Stimulated activated CD8-positive, alpha-beta memory T cell treated with anti-CD3 and anti-CD28 coated beads, Interleukin-12 subunit alpha, Interleukin-12 subunit beta, amount 100 ng/mL, for 24 hours (primary cell): ENCODE measurements around the gene CUBN.
"Not testable (repeated sequence)": the region's sequence is repeated elsewhere in the genome, so short reads cannot be mapped to it uniquely, and the experiment has no call there.

Experiments
- DNase-seq: peaks from one replicate; pipeline ENCODE4 v3.0.0-alpha.2; 2020; ENCODE audit errors: extremely low read depth

Gene CUBN

DNA sequence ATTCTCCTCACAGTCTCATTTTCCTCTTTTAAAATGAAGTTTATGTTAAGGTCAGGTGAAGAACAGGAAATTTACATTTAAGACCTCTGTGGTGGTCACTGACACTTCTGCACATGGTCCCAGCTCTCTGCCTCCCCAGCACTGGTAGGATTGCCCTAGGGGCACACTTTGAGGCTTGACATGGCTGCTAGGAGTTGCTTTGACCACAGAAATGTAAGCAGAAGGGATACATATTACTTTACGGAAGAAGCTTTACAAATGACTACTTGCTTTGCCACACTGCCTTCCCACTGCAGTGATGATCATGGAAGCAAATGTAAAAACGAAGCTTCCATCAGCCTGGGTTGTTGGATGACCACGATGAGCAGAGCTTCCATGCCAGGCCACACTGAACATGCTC lies 259.3 kb downstream of the CUBN start:
- DNase-seq: no peak

DNA sequence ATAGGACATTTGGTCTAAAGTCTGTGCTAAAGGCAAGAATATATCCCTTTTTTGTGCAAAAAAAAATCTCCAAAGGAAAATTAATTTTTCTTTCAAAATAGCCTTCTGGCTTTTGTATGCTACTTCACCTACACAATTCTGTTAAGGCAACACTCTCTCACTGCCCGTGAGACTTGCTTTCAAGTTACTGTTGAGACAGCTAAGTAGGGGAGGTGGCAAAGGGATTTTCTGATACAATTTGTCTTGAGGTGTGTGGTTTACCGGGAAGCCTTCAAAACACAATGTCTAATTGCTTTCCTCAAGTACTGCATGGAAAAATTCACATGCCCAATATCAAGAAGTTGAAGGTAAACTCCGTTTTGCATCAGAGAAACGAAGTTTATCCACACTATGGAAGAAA lies 261.6 kb downstream of the CUBN start:
- no peak for DNase-seq

DNA sequence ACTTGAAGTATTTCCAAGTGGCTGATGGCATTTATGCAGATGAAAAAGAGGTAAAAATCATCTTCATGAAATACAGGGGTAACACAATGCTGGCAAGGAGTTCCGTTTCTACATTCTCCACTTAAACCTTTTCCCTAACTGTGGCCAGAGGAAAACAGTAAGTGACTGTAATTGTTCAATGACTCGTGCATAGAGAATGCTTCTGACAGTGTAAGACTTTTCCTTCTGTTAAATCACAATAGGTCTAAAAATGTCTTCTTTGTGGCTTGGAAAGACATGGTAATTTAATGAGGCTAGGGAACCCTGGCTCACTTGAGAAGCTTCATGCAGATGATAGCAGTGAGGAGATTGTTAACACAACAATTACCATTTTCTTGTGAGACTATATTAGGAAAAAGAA lies 262.1 kb downstream of the CUBN start:
- DNase-seq: no peak

DNA sequence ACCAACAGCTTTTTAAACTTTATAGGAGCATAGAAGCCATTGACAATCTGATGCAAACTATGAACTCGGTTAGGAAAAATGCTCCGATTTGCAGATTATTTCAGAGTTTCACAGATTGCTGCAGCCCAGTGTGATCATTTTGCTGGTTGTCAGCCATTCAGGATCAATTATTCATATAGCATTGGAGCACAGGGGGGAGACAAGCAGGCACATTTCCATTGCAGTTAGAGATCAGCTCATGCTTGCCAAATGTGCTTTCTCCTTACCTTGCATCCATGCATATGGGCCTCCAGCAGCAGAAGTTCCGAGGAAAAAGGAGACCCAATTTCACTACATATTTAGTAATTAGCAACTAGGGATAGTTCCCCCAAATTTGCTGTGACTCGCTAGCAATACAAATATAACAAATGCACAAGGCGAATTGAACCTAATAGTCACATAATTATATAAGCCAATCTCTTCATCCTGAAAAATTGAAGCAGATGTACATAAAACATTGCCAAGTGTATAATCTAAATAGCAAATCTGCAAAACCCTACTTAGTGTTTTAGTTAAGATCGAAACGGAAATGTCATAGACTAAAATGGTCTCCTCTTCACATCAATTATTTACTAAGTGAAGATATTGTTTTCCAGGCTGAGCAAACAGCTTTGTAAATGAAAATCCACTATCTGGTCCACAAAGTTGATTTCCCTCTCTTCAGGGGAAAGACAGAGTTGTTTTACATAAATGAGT lies 262.9 kb downstream of the CUBN start:
- DNase-seq: no peak

DNA sequence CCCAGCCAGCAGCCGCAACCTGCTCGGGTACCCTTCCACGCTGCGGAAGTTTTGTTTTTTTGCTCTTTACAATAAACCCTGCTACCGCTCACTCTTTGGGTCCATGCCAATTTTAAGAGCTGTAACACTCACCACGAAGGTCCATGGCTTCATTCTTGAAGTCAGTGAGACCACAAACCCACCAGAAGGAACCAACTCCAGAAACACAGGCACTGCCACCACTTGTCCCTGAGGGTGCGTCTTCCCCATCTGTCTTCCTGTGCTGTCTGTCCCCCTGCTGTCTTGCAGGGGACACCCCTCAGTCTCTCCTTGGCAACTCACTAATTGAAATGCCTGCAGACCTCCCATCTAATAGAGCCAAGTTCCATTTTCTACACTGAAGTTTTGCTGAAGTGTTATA lies 263.8 kb downstream of the CUBN start:
- no peak for DNase-seq

DNA sequence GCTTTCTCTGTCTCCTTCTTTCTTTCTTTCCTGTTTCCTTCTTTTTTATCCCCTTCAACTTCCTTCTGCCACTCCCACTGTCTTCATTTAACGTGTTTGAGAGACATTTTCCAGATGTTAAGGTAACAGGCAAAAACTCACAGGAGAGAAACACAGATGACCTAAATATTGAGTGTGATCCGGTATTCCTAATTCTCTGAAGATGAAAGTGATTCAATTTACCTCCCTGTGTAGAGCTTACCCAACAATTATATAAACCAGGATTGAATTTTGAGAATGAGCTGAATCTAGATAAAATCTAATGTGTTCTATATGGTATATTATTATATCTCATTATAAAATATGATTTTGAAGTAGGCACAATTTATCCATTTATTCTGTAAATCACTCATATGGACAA lies 265.8 kb downstream of the CUBN start:
- no peak for DNase-seq

DNA sequence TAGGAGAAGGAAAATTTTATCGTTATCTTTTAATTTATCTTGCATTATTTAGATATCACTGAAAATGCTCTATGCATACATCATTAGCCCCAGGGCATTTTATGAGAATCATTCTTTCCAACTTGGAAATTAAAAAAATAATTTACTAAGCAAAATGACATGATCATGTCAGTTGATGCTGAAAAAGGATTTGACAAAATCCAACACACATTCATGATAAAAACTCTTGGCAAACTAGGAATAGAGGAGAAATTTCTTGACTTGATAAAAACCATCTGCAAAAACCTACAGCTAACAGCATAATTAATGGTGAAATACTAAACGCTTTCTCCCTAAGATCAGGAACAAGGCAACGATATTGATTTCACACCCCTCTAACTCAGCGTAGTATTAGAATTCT lies 272.2 kb downstream of the CUBN start:
- DNase-seq: no peak

DNA sequence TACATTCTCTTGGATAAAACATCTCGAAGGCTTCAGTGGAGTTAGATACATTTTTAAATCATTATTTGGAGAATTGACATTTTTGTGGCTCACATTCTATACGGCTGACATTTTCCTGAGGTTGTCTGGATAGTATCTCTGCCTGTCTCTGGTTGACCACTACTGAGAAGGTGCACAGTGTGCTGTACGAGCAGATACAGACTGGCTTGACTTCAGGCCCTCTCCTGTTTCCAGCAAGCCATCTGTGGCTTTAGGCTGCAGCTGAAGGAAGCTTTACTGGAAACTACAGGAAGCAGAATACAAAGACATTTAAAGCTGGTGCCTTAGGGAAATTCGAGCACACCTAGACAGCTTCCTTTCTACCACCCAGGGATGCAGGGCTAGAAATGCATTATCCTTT lies 273.0 kb downstream of the CUBN start:
- no peak for DNase-seq

DNA sequence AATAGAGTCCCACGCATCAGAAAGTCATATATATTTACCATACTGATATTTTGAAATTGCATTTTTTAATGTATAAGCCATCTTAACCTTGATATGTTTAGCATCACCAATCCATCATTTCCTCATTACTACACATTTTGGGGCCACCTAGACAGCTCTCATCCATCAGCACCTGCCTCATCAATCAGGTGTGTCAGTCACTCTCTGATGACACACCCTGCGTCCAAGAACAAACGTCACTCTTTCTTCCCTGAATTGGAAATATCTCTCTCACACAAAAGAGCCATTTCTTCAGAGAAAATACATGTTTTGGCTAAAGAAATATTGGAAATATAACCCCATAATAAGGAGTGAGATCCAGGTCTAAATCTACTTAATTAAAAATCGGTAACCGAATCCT lies 273.5 kb downstream of the CUBN start:
- DNase-seq: no peak

DNA sequence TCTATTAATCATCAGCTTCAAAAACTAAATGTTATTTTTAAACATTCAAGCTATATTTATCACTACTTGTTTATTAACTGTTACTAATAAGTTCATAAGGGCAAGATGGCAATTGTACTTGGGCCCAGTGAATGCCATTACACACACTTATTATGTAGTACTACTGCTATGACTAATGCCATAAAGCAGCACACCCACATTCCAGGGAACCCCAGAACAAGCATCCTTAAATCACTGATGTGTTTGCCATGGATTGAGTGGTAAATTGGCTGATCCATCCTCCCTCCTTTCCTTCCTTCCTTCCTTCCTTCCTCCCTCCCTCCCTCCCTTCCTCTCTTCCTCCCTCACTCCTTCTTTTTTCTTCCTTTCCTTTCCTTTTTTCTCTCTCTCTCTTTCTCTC lies 275.0 kb downstream of the CUBN start:
- DNase-seq: no peak

DNA sequence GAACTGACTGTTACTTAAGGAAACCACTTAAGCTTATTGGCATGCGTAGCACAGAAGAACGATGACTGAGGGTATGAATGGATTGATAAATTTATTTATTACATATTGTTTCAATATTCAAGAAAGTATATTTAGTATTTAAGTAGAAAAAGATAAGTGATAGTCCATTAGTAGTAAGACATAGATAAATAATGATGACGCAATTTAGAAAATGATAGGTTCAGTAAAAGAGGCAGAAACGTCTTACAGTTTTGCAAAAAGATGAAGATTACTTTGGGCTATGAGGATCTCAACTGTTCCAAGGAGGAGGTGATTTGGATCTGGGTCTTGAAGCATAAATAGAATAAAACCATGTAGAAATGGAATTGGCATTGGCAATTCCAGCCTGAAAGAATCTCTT lies 275.8 kb downstream of the CUBN start:
- DNase-seq: no peak

DNA sequence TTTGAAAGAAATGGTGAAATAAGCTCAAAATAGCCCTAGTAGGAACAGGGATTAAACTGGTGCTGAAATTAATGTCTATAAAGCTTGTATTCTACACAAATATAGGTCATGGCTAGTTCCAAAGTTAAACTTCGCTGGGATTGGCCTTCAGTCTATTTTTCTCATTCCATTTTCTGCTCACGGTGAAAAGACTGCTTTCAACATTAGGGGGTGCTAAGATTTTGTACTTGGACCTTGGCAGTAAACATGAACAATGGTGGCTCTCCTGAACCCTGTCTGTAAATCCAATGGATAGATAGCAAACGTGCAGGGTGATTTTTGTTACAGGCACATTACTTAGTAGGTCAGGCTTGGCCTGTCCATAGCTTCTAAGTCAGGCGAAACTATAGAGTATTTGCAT lies 276.4 kb downstream of the CUBN start:
- no peak for DNase-seq

DNA sequence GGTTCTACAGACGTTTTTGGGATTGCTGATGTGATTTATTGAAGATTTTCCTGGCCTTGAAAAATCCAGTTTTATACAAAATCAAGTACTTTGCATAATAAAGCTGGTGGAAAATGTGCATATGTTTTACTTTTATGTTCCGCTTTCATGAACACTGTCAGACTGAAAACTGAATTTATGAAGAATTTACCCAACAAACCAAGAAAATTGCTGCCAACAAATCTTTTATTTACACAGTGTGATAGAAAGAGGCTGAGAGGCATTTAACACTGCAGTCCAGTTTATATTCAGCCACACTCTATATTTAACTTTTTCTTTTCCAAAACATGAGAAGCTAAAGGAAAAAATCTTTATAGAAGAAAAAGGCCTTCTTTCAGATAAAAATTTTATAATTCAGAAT lies 277.0 kb downstream of the CUBN start:
- DNase-seq: no peak

DNA sequence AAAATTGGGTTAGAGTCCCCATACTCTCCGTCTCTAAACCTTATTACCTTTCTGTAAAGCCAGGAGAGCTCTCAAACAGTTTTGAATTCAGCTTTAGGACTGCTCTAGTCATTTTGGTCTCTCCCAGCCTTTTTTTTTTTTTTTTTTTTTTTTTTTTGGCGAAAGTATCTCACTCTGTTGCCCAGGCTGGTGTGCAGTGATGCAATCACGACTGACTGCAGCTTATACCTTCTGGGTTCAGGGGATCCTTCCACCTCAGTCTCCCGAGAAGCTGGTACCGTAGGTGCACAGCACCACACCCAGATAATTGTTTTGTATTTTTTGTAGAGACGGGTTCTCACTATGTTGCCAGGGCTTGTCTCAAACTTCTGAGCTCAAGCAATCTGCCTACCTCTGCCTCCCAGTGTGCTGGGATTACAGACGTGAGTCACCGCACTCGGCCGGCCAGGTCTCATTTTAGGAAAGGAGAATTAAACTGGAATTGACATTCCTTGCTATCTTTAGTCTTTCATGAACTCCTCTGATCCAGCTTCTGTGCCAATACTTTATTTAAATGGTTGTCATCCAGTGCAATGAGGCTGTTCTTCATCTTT lies 281.0 kb downstream of the CUBN start:
- DNase-seq: no peak

DNA sequence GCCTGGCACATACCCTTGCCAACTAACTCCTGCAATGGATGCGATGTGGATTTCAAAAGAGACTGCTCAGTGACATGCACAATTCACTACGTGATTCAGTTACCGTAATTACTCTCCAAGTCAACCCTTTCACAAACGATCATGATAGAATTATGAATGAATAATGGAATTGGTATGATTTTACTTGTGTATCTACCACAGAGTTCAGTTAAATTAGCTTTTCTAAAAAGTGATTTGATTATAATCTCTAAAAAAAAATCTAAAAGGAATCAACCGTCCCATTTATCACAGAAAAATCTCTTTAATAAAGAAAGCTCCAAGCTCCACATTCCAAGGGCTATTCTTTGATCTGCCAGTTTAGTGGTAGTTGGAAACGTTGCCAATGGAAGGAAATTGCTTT lies 282.0 kb downstream of the CUBN start:
- DNase-seq: no peak

DNA sequence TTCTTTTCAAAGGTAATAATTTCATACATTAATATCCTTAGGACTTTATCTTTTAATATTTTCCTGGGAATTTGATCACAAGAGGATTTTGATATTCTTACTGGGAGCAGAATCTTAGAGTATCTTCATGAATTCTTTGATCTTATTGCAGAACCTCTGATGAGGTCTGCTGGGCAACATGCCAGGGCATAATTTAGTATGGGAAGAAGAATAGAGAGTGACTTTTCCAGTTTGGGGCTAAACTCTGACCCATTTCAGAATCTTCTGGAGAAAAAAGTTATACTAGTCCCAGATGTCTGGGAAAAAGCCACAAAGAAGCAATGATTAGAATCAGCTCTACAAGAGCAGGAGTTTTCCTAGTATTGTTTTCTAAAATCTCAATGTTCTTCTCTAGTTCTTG lies 284.4 kb downstream of the CUBN start:
- no peak for DNase-seq

DNA sequence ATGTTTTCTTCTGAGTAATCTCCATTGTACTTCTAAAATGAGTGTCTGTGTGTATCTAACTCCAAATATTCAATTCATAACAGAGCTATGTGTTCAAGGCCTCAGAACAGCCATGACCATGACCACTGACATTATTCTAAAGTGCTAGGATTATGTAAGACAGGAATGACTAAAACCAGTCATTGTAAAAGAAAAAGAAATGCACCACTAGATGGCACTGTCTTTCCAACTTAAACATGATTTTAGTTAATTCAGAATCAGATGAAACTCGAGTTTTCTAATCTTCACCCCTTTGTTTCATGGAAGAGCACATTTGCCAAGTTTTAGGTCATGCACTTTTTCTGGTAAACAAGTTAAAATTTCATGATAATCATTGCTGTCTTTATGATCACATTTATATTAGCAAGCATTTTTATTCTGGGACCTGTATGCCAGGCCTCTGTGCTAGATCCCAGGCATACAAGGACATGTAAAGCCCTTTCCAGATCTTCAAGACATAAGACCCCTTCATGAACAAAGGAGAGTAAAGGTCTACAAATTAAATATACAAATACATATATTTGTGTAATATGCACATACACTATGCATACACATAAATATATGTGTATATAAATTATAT lies 286.2 kb downstream of the CUBN start:
- no peak for DNase-seq

DNA sequence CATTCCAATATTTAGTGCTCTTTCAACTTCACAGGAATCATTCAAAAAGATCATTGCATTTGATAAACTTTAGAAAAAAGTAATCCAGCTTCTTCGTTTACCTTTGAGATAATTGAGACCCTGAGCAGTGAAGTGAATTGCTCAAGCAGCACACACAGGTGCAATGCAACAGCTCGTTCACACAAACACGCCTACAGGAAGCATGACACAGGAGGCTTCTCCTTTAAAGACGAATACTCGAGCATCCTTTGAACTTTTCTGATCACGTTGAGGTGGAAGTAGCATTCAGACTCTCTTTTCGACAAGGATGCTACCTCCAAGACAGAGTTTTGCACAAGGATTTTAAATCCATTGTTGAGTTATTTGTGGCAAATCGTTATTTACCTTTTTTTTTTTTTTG lies 294.4 kb downstream of the CUBN start:
- DNase-seq: peak; percentile 10

DNA sequence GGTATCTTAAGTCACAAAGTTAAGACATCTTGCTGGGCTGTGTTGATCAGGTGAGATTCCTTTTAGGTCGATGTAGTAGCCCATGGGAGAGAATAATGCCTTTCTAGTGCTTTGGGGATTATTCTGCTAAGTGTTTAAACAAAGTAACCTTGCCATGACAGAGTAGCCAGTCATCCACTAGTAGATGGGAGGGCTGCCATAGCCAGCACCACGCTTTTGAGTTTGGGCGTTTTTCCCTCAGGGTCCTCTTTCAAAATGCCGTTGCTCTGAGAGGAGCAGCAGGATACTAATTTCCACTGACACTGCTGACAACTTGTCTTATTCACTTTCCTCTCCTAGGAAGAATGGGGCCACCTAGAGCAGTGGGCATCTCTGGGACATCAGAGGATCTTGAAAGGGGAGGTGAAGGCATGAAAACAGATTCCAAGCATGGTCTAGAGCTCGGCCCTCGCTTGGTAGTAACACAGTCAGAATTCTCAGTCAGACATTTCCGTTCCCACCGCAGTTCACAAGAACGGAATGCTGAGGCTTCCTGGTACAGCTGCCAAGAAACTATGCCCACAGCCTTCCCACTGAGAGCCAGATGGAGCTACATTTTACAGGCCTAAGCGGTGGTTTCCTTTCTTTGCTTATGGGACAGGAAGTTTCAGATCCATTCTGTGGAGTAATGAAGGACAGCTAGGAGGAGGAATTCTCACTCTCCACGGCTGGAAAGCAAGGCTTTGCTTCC lies 297.1 kb downstream of the CUBN start:
- no peak for DNase-seq

DNA sequence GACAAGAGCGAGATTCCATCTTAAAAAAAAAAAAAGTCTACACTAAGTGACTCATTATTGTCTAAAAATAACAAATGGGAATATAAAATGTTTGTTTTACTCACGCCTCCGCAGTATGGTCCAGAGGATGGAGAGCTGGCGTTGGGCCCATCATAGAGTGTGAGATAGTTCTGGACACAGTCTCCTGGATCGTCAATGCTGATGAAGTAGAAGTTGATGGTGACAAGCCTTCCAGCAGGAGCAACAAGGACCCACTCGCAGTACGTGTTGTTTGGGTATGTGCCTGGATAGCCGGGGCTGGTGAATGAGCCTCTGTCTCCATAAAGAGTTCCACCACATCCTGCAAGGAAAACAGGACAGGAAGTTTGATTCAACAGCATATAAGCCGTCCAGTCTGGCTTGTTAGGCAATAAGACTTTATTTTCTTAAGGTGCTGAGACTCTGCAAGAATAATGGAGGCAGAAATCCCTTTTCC lies 300.9 kb downstream of the CUBN start:
- no peak for DNase-seq

DNA sequence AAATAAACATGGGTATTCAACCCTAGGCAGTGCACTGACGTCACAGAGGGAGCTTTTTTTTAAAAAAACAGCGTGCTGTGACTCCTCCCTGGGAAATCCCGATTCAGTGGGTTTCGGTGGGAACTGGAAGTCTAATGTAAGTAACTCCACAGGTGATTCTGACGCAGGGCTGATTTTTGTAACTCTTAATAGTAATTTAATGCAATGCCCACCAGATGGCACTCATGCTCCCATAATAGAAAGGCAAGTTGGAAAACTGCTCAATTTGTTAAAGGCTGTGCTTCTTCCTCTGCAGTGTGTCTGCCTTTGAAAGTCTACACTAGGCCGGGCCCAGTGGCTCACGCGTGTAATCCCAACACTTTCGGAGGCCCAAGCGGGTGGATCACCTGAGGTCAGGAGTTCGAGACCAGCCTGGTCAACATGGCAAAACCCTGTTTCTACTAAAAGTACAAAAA lies 301.5 kb downstream of the CUBN start:
- DNase-seq: no peak

DNA sequence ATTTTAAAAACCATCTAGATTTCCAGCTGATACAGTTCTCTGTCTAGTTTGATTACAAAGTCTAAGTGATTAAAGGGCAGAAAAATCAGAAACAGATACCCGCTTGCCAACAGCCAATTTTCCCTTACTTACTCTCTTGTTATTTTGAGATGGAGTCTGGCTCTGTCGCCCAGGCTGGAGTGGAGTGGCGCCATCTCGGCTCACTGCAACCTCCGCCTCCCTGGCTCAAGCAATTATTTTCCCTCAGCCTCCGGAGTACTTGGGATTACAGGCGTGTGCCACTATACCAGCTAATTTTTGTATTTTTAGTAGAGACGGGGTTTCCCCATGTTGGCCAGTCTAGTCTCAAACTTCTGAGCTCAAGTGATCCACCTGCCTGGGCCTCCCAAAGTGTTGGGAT lies 302.1 kb downstream of the CUBN start:
- DNase-seq: not testable (repeated sequence)
